GM19025 (cell line): ENCODE results near the gene PSD2.

Source experiments
- ATAC-seq: cut with Tn5 transposase; IDR thresholded peaks from one replicate; pipeline ENCODE4 v1.9.1; 2021; ENCODE audit warnings: mild to moderate bottlenecking, low read depth, moderate library complexity; ENCODE audit not compliant: unreplicated experiment

PSD2 gene

GRCh38 chr5:139810341-139811273, 15.0 kb downstream of the PSD2 start:
- no peak for ATAC-seq

DNA sequence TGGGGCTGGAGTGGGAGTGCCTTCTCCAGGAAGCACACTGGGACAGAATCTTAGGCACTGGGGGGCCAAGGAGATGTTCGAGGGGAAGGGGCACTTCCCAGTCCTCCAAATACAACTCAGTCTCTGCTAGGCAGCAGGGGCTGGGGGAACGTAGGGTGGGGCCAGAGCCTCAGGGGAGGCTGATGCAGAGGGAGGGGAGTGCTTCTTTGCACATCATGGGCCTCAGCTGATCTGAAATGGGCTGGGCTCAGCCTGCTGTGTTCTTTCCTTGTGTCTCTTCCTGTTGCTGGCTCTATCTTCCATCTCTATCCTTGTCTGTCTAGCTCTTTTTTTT, 15.6 kb downstream of the PSD2 start:
- ATAC-seq: no peak

- ATAC-seq: no peak
These were observed 16.7 kb downstream of the PSD2 start for GRCh38 chr5:139812323-139812722.

- no peak for ATAC-seq
These were observed 17.5 kb downstream of the PSD2 start for GRCh38 chr5:139812836-139813805.

- no peak for ATAC-seq
These were observed 18.6 kb downstream of the PSD2 start for GRCh38 chr5:139814191-139814601.

DNA sequence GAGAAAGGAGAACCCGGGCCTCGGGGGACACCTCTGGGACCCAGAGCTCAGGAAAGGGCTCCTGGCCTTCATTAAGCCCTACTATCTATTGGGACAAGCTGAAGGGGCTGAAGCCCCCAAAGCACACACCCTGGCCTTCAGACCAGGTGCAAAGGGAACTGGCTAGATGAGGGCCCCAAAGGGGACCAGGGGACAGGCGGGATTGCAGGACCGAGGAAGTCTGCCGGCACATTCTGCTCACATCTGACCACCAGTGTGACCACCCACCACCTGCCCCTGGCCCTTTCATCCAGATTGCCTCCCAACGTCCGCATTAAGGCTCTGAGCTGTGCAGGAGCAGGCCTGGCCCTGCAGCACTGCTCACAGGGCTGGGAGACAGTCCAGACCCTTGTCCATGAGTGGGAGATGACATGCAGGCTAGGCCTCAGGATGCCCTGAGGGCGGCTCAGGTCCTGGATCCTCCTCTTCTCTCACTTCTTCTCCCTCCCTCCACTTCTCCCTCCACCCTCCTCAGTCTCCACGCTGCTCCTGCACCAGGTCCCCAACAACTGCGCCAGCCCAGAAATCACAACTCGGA, 19.2 kb downstream of the PSD2 start:
- no peak for ATAC-seq

- no peak for ATAC-seq
These were observed 21.0 kb downstream of the PSD2 start for GRCh38 chr5:139816566-139816965.

GRCh38 chr5:139817362-139817761, 21.8 kb downstream of the PSD2 start:
- no peak for ATAC-seq

GRCh38 chr5:139817970-139818369, 22.4 kb downstream of the PSD2 start:
- ATAC-seq: no peak

DNA sequence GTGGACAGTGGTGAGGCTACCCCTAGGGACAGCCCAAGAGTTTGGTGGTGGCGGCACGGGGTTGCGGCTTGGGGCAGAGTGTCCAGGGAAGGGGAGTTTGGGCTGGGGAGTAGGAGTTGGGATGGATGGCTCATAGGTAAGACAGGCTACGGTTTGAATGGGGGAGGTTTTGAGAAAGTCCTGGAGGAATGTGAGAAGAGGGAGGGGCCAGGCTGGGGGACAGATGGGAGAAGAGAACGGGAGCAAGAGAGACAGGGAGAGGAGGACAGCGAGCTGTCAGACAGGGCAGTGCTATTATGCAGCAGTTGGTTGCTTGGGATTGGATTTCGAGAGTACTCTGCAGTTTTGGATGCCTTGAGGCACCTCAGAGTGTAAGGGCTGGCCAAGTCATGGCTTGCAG, 24.5 kb downstream of the PSD2 start:
- ATAC-seq: no peak

- no peak for ATAC-seq
These were observed 25.0 kb downstream of the PSD2 start for GRCh38 chr5:139820606-139821005.

DNA sequence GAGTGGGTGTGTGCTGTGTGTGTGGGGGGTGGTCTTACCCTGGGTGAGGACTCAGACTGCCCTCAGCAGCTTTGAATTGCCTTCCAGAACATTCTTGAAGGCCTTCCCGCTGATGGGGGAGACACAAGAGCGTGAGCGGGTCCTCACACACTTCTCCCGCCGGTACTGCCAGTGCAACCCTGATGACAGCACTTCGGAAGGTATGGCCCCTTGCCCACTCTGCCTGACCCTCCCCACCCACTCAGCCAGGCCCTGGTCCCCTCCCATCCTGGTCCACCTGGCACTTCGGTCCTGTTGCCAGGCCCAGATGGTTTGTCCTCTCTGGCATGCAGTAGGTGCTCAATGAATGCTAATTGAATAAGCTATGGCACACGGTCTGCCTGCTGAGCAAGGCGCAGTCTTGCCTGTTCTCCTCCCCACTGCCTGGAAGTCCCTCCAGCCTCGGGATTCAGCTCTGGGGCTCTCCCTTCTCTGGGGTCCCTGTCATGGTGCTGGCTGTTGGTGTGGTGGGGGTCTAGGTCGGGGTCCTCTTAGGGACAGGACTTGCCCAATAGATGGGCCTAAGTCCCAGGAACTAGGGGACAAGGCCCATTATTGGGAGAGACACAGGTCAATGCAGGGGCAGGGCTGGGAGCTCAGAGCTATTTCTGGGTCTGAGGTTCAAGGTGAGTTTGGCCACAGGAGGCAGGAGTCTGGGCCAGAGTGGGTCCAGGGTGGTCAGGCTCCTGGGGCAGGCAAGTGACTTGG, 26.4 kb downstream of the PSD2 start:
- no peak for ATAC-seq

DNA sequence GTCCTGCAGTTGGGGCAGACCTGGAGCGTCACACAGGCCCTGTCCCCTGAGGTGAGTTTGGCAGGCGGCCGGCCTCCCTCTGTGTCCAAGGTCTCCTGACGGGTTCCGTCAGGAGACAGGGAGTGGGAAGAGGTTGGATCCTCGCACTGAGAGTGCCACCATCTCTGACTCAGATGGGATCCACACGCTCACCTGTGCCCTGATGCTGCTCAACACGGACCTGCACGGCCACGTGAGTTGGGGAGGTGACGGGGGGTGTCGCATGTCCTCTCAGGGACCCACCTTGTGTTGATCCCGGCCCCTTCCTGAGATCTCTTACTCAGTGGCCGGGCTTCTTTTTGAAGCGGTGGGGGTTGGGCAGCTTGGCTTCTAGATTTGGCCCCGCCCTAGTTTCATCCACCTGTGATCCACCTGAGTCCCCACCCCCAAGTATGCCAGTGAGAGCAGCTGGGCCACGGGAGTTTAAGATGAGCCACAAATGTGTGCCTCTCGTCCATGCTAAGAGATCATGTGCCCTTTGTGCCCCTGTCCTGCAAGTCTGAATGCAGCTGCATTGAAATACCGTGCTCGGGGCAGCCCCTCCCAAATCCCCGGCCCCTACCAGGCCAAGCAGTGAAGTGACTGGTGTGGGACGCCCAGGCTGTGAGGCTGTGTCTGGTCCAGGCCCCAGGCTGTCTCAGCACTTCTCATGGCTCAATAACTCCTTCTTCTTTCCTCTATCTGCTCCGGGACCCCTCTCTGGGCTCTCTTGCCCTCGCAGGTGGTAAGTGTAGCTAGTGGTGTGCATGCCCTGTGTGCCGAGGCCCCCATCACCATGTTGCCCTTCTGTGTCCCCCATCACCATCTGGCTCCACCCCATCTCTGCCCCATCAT, 27.2 kb downstream of the PSD2 start:
- no peak for ATAC-seq

DNA sequence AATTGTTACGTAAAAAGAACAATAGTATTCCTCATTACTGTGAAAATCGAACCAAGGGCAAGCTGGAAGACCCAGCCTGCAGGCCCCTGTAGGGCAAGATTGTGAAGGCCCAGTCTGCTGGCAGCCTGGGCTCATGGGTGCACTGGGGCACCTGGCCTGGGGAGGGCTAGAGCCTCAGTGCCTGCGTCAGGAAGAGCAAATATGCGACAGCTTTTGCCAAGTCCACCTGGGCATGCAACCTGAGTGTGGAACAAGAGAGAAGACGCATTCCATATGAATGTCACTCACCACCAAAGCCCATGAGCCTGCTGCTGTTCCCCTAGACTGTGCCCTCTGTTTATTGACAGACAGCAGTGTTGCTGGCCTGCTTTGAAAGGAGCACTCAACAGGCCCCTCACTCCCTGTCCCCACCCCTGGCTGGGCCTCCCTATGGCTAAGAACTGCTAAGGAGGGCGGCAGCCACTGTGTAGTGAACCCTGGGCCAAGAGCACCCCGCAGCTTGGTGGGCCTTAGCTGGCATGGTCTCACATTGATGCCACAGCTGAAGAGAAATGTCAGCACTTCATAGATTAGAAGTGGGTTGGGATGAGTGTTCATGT, 28.2 kb downstream of the PSD2 start:
- ATAC-seq: no peak

GRCh38 chr5:139825690-139826089, 30.1 kb downstream of the PSD2 start:
- ATAC-seq: no peak

- ATAC-seq: no peak
These were observed 32.7 kb downstream of the PSD2 start for GRCh38 chr5:139828207-139828895.

DNA sequence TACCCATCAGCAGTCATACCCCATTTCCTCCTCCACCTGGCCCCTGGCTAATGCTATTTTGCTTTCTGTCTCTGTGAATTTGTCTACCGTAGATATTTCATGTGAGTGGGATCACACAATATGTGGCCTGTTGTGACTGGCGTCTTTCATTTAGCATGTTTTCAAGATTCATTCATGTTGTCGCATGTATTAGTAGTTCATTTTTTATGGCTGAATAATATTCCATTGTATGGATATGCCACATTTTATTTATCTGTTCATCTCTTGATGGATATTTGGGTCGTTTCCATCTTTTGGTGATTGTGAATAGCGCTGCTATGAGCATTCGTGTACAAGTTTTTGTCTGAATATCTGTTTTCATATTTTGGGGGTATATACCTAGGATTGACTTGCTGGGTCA, 33.9 kb downstream of the PSD2 start:
- no peak for ATAC-seq

GRCh38 chr5:139831624-139832023, 36.0 kb downstream of the PSD2 start:
- ATAC-seq: no peak
